DOHH2 (cell line): ENCODE results near the gene CGNL1.

Source experiments
- CTCF ChIP-seq: fragments of 200-600 bp; sonication (generic); IDR thresholded peaks from one replicate; pipeline ENCODE4 v1.5.1; 2014; ENCODE audit warnings: antibody characterized with exemption, mild to moderate bottlenecking, low read depth, low read length; ENCODE audit not compliant: poor library complexity, severe bottlenecking
- EZH2phosphoT487 ChIP-seq: fragments of 200-600 bp; sonication (generic); IDR thresholded peaks from 2 replicates; pipeline ENCODE4 v1.6.1; 2017; ENCODE audit warnings: borderline replicate concordance, mild to moderate bottlenecking, antibody characterized with exemption, low read length, moderate library complexity, mixed read lengths

GRCh38 chr15:57388464-57388863 lies 12.2 kb downstream of the CGNL1 start:
- TF ChIP-seq CTCF (no peak), EZH2phosphoT487 (no peak)
